ENCODE results near the gene AGTPBP1. TPM values are rescaled to one million over a fixed set of nuclear protein-coding genes. Genes with fewer than 3 reads are reported as not detected.

The AGTPBP1 gene
- total and polyA plus RNA-seq, 2 of the 8 experiments (the other 6 are each of a cell fraction or from before 2014, with no cell fraction given) = 13.4 to 65.2 TPM

- CTCF ChIA-PET (ENCODE audit: partially characterized antibody) = interaction anchor here (0.6 to 0.8 kb wide), 3 partner anchors 25 to 1377 kb away, joined by 3 read pairs; no protein-coding TSS in a partner anchor
- TF ChIP-seq TAF7 (optimal IDR thresholded peaks at IDR 0.05; ENCODE audit: borderline replicate concordance, low read depth, low read length) = no peak
- TF ChIP-seq CTCF (IDR thresholded peaks at IDR 0.05; ENCODE audit: control extremely low read depth in 1 of 3, insufficient read depth in 1 of 3, low read depth in 1 of 3, low read length in 3 of 3) = no peak
- no peak for TF ChIP-seq CBX5 (IDR thresholded peaks at IDR 0.05; ENCODE audit: low read depth, low read length)
Measured at GRCh38 chr9:85740787-85741094, 1.0 kb downstream of the AGTPBP1 start.

More at GRCh38 chr9:85740787-85741094, 1.0 kb downstream of the AGTPBP1 start:
- Histone ChIP-seq H4K8ac (ENCODE audit: extremely low read depth, insufficient read depth, low read length) (no peak overlapping the region), H4K20me1 (replicated peaks in 1 of 2; ENCODE audit: control insufficient read depth in 1 of 2, insufficient read depth in 2 of 2, low read length in 2 of 2) (peaks cover 3 to 7% of the 10 kb centered on the region in 2 experiments), H4K5ac (ENCODE audit: insufficient read length, low read depth, low read length) (no peak overlapping the region), H3K4me2 (ENCODE audit: insufficient read depth in 1 of 2, low read depth in 2 of 2, low read length in 2 of 2) (peak overlapping the region; percentile 76 to 78), H2AK5ac (ENCODE audit: low read depth, low read length) (no peak overlapping the region), H3K27ac (ENCODE audit: low read depth, low read length) (no peak overlapping the region; the same call in 1 of the 2 replicates), H4K91ac (replicated peaks; ENCODE audit: insufficient read length, low read length) (no peak overlapping the region), H2BK5ac (ENCODE audit: low read depth, low read length) (no peak overlapping the region), H3K18ac (ENCODE audit: extremely low read depth, low read length) (no peak overlapping the region; the same call in 1 of the 2 replicates), H3K56ac (replicated peaks; ENCODE audit: insufficient read length, low read depth, low read length) (no peak overlapping the region), H3K4me1 (replicated peaks in 1 of 4; ENCODE audit: control insufficient read depth in 3 of 4, insufficient read depth in 4 of 4, low read length in 3 of 4) (peaks cover 0 to 14% (median 6%) of the 10 kb centered on the region in 4 experiments), H2BK15ac (ENCODE audit: low read length) (0 out of 2 replicates have a peak overlapping the region, but pooled peaks have one; percentile 31), H3K9ac (replicated peaks in 1 of 4; ENCODE audit: extremely low read depth in 1 of 4, low read depth in 3 of 4, low read length in 3 of 4) (peak overlapping the region in 3 of 4 experiments; percentile 67 to 85 (median 79); a peak in 5 of 7 replicates), H2AFZ (ENCODE audit: low read length) (no peak overlapping the region), H3K4me3 (ENCODE audit: extremely low read depth in 1 of 4, insufficient read depth in 2 of 4, low read depth in 3 of 4, low read length in 4 of 4) (peak overlapping the region; percentile 65 to 90 (median 72)), H3K36me3 (ENCODE audit: control insufficient read depth in 2 of 4, insufficient read depth in 4 of 4, low read length in 3 of 4) (no peaks in the 10 kb centered on the region), H3K79me1 (ENCODE audit: low read depth, low read length) (peaks cover 3% of the 10 kb centered on the region; the same call in 1 of the 2 replicates), H3K23me2 (ENCODE audit: low read depth, low read length) (peaks cover 5% of the 10 kb centered on the region; the same call in 1 of the 2 replicates), H3K27me3 (replicated peaks in 1 of 4; ENCODE audit: control insufficient read depth in 3 of 4, extremely low read depth in 1 of 4, insufficient read depth in 3 of 4, low read length in 3 of 4) (no peaks in the 10 kb centered on the region), H3K79me2 (ENCODE audit: control insufficient read depth in 1 of 2, insufficient read depth in 2 of 2, low read length in 2 of 2) (peaks cover 5 to 53% of the 10 kb centered on the region in 2 experiments), H3K14ac (ENCODE audit: insufficient read length) (no peak overlapping the region), H2BK12ac (ENCODE audit: low read depth, low read length) (no peak overlapping the region), H3K9me3 (ENCODE audit: insufficient read depth in 2 of 2, low read depth in 1 of 2, low read length in 1 of 2) (no peaks in the 10 kb centered on the region), H3K4ac (replicated peaks; ENCODE audit: insufficient read length, low read depth, low read length) (no peak overlapping the region), H2BK120ac (replicated peaks; ENCODE audit: low read depth, low read length) (no peak overlapping the region), H2BK20ac (ENCODE audit: low read length) (no peak overlapping the region), H3K23ac (ENCODE audit: insufficient read length) (no peak overlapping the region)
- FAIRE-seq = peak; percentile 48
- 6% methylated on average over 8 of the region's 8 CpGs; no CpG with 5 or more reads in 1 of the 2 experiments for WGBS, 2 experiments (ENCODE audit: extremely low coverage in 1 of 2, insufficient coverage in 1 of 2, insufficient read length in 1 of 2, insufficient replicate concordance in 2 of 2, low coverage in 1 of 2, low lambda C conversion rate in 2 of 2, missing lambda C conversion rate in 1 of 2)
- POLR2A ChIA-PET (ENCODE audit: partially characterized antibody) = interaction anchor here (0.8 to 2.2 kb wide), 2 partner anchors 17 to 545 kb away, joined by 3 to 9 read pairs; no protein-coding TSS in a partner anchor
- no peak for DNase-seq (ENCODE audit: low read depth in 1 of 2, low spot score in 2 of 2)

All from H1 (cell line).